GM12874 (cell line): Measurements from ENCODE around the gene TRIM66.

Experiments
- CTCF ChIP-seq: IDR thresholded peaks from 2 replicates; pipeline ENCODE4 v1.5.1; 2011; ENCODE audit warnings: low read depth, mild to moderate bottlenecking, control low read depth, low read length, moderate library complexity; ENCODE audit not compliant: insufficient read depth

TRIM66 gene

GRCh38 chr11:8631395-8632118 is 50.9 kb downstream of the TRIM66 start:
- no peak for TF ChIP-seq CTCF

- TF ChIP-seq CTCF, result no peak
Observed at GRCh38 chr11:8624698-8625097, 57.8 kb downstream of the TRIM66 start.

GRCh38 chr11:8621147-8621546 is 61.3 kb downstream of the TRIM66 start:
- TF ChIP-seq CTCF, result no peak

GRCh38 chr11:8617063-8617462 is 65.4 kb downstream of the TRIM66 start:
- TF ChIP-seq CTCF, result no peak

GRCh38 chr11:8615291-8616032 is 67.0 kb downstream of the TRIM66 start:
- TF ChIP-seq CTCF, result no peak

GRCh38 chr11:8614497-8614896 is 68.0 kb downstream of the TRIM66 start:
- no peak for TF ChIP-seq CTCF

- TF ChIP-seq CTCF, result no peak
Observed at GRCh38 chr11:8613036-8613435, 69.4 kb downstream of the TRIM66 start.
